GM19240 (cell line): ENCODE measurements around the gene DNHD1.

ENCODE experiments used
- DNase-seq: peaks from one replicate; pipeline ENCODE4 v3.0.0; 2011; ENCODE audit warnings: low spot score; ENCODE audit not compliant: insufficient read length

DNHD1 gene

GRCh38 chr11:6611092-6611962 lies 114.2 kb downstream of the DNHD1 start:
- DNase-seq = no peak

- no peak for DNase-seq
These were observed 114.8 kb downstream of the DNHD1 start for GRCh38 chr11:6611963-6612212.

- peak; percentile 69 for DNase-seq
These were observed 115.3 kb downstream of the DNHD1 start, which contains the start of gene TAF10 for GRCh38 chr11:6612213-6613041. TSS of gene TAF10 (minus strand) at chr11:6612216. CDS start at chr11:6612189, 27 bp downstream.

DNA sequence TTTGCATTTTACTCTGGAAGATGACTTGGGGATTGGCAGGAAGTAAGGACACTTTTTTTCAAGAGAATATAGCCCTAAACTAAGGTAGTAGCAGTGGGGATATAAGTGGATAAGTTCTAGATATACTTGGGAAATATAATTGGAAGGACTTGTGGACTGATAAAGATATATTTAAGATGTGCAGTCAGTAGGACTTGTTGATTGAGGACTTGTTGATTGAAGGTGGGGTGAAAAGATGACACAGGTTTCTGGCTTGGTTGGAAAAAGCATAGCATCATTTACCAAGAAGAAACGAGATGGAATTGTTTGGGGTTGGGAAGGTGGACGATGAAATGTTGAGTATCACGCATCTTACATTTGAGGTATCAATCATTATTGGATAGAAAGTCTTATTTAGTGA lies 116.4 kb downstream of the DNHD1 start:
- no peak for DNase-seq

DNA sequence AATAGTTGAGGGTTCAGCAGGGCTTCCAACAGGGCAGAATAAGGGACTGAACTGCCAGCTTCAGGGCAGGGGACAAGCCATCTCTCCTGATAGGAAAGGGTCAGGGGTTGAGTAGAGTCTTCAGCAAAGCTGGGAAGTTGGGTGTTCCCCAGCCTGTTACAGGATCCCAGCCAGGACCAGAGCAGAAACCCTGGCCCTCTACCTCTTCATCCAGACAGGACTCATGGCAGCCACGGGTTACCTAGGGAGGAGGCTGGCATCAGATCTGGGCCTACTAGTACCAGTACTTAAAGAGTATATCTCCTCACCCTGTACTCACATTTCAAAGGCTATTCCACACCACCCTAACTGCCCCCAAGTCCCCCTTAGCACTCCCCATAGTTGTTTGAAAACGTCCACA lies 117.4 kb downstream of the DNHD1 start:
- no peak for DNase-seq

GRCh38 chr11:6615046-6615445 lies 118.0 kb downstream of the DNHD1 start:
- DNase-seq = no peak

GRCh38 chr11:6615882-6616585 lies 119.0 kb downstream of the DNHD1 start:
- DNase-seq = no peak

- no peak for DNase-seq
These were observed 119.6 kb downstream of the DNHD1 start for GRCh38 chr11:6616596-6617250.

DNA sequence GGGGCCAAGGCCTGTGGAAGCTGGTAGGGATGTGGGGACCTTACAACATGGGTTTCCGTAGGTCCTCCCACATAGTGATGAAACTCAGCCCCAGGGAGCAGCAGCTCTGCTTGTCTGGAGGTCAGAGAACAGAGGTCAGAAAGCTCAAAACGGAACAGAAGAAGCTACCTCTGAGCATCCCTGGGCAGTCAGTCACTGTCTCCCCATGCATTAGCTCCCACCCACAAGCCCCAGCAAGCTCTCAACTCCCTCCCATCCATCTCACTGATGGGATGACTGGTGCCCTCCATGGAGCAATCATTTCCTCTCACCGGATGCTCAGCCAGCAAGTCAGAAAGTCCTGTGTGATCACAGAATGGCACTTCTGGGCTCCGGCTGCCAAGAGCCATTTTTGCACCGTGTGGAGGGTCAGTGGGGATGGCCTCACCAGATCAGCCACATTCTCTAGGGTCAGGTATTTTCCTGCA lies 120.3 kb downstream of the DNHD1 start:
- DNase-seq = no peak

- no peak for DNase-seq
These were observed 121.3 kb downstream of the DNHD1 start for GRCh38 chr11:6618117-6619003.

DNA sequence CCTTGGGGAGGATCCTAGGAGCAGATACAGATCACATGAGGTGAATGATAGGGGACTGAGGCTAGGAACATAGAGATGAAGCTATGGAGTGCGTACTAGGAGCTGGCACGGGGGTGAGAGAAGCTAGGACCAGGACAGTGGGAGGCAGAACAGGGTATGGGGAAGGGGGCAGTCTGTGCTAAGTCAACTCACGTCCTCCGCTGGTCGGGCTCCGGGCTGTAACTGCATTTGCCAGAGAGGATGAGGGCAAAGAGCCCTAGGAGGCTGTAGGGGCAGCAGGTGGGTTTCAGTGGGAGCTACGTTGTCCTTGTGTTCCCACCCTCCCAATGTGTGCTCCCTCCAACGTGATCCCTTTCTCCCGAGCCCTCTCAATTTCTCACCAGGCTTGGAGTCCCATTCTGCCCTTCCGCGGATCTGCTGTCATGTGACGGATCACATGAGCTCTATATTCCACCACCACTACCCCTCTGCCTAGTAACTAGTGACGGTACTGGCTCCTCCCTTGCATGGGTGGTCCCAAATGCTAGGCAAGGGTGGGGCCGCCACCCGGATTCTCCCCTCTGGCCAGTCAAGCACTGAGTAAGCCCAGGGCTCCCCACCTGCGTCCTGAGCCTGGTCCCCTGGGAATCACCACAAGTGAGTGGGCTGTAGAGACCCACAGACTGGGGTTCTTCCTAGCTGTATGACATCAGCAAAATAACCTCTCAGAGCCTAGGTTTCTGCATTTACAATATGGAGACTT lies 122.1 kb downstream of the DNHD1 start, which contains the start of gene TPP1:
Gene TPP1 (minus strand): TSS at position 419 of the 742 bp plus-strand sequence. CDS start 22 bp downstream, at position 397.
- peak; percentile 100 for DNase-seq

DNA sequence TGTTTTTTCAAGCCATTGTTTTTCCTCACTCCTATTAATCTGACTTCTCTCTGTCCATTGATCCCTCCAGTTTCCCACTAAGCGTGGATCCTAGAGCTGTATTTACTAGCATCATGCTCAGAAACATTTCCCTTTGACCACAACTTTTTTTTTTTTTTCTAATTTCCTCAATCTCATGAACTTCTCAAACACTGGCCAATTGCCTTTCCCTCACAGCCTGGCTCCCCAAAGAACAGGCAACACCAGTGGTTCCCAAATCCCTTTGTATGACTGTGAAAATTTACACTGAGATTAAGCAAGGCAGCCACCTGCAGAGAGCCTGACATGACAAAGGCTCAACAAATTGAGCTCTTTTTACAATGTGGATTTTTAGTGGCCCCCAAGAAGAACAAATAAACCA lies 123.6 kb downstream of the DNHD1 start:
- no peak for DNase-seq
